Stomach (tissue), 9 donors: ENCODE measurements around the gene PKHD1. TPM values are rescaled to one million over a fixed set of nuclear protein-coding genes. Genes with fewer than 3 reads are reported as not detected.

Source experiments
- DNase-seq, 2 donors: peaks; one replicate each; pipeline versions ENCODE4 v3.0.0 to v3.0.0-alpha.2; 2013 to 2019
- H3K27ac ChIP-seq, 5 donors: fragments of 200-600 bp in 4 of 5; sonication (generic) in 4 of 5; one replicate each; pipeline ENCODE4 v1.5.1; 2013 to 2019; ENCODE audit warnings: mild to moderate bottlenecking in 1 of 5, moderate library complexity in 1 of 5
- H3K27me3 ChIP-seq, 3 donors: fragments of 200-600 bp; sonication (generic); one replicate each; pipeline ENCODE4 v1.5.1; 2017 to 2019; ENCODE audit warnings: mixed run types in 1 of 3
- H3K36me3 ChIP-seq, 4 donors: fragments of 200-600 bp; sonication (generic); 1 replicate in 3 of 4; 2 replicates in 1 of 4; pipeline ENCODE4 v1.5.1; 2016 to 2019
- H3K4me1 ChIP-seq, 4 donors: fragments of 200-600 bp; sonication (generic); one replicate each; pipeline ENCODE4 v1.5.1; 2016 to 2019
- H3K4me3 ChIP-seq, 4 donors: fragments of 200-600 bp; sonication (generic) in 3 of 4; one replicate each; pipeline ENCODE4 v1.5.1; 2016 to 2019; ENCODE audit warnings: mild to moderate bottlenecking in 1 of 4
- H3K9me3 ChIP-seq, 4 donors: fragments of 200-600 bp; sonication (generic); one replicate each; pipeline ENCODE4 v1.5.1; 2016 to 2019
- CTCF ChIP-seq, 7 experiments: fragments of 450-650 bp in 4 of 7; fragments of 200-600 bp in 3 of 7; sonication (generic) in 3 of 7; IDR thresholded peaks; one replicate each; pipeline ENCODE4 v1.5.1; 2016 to 2019; ENCODE audit warnings: antibody characterized with exemption in 7 of 7, control low read depth in 2 of 7, mild to moderate bottlenecking in 1 of 7
- EP300 ChIP-seq: sonication (generic); formaldehyde crosslinking; IDR thresholded peaks from one replicate; pipeline ENCODE4 v1.6.1; 2017; ENCODE audit warnings: antibody characterized with exemption
- POLR2A ChIP-seq, 4 donors: fragments of 450-650 bp; IDR thresholded peaks; one replicate each; pipeline ENCODE4 v1.6.1; 2016; ENCODE audit warnings: antibody characterized with exemption in 4 of 4, control low read depth in 2 of 4, mild to moderate bottlenecking in 1 of 4, moderate library complexity in 1 of 4
- POLR2AphosphoS5 ChIP-seq, 3 donors: sonication (generic); formaldehyde crosslinking; IDR thresholded peaks; one replicate each; pipeline ENCODE4 v1.6.1; 2016; ENCODE audit warnings: antibody characterized with exemption in 3 of 3
- WGBS, 5 donors: extraction: QIAGEN DNeasy Blood & Tissue Kit in 3 of 5; methylation state at CpG; one replicate each; pipeline versions ENCODE4 v1.1.5 to v1.1.7; 2013 to 2018; 5-methylcytosine and 5-hydroxymethylcytosine counted together
- intact Hi-C: fragments of 100-400 bp; cut with DNase I; formaldehyde crosslinking; loops from one replicate; pipeline ENCODE4 v1.15.1; 2023; ENCODE audit warnings: low total_unique reads
- polyA plus RNA-seq, 3 donors: library from polyadenylated mRNA; stranded (reverse); fragments of 200-250 nt; gene quantifications; one replicate each; pipeline ENCODE4 v1.2.3, GENCODE V29; 2013
- total RNA-seq, 5 donors: library from RNA; depleted of rRNA; stranded (reverse); fragments of >200 nt; gene quantifications; one replicate each; pipeline versions ENCODE4 v1.1.0 to v1.2.3, GENCODE V29; 2014 to 2016
- donor health status: healthy with polysubstance abuse.
- donor health status: Bipolar disorder and iron deficiency.
- donor health status: healthy.

Gene PKHD1
- total and polyA plus RNA-seq, 8 donors, result 0.19 to 19.2 (median 4.6) TPM; not detected in 2

GRCh38 chr6:52108128-52108527 lies 20.7 kb upstream of the PKHD1 start:
- Histone ChIP-seq H3K4me3 (no peak overlapping the region), H3K36me3 (no peaks in the 10 kb centered on the region), H3K27me3 (no peaks in the 10 kb centered on the region), H3K9me3 (no peaks in the 10 kb centered on the region), H3K4me1 (no peaks in the 10 kb centered on the region), H3K27ac (no peak overlapping the region)
- intact Hi-C loops, result no loop called here
- 62 to 74% (median 71%) methylated on average over 4 of the region's 4 CpGs for WGBS, 5 donors
- DNase-seq, result no peak
- TF ChIP-seq POLR2AphosphoS5 (IDR thresholded peaks at IDR 0.05), result no peak
- no peak for TF ChIP-seq CTCF (IDR thresholded peaks at IDR 0.05)
- TF ChIP-seq EP300, result no peak

- no peak for TF ChIP-seq EP300
- TF ChIP-seq POLR2AphosphoS5 (IDR thresholded peaks at IDR 0.05), result no peak
- no peak for TF ChIP-seq CTCF (IDR thresholded peaks at IDR 0.05)
- no peak for TF ChIP-seq POLR2A (IDR thresholded peaks at IDR 0.05)
- H3K27me3 ChIP-seq, result no peaks in the 10 kb centered on the region
- no peak overlapping the region for H3K4me3 ChIP-seq
- no peaks in the 10 kb centered on the region for H3K36me3 ChIP-seq
- intact Hi-C loops, result no loop called here
- DNase-seq, result no peak
- H3K27ac ChIP-seq, result no peak overlapping the region
- H3K4me1 ChIP-seq, result no peaks in the 10 kb centered on the region
- H3K9me3 ChIP-seq, result no peaks in the 10 kb centered on the region
These were observed 19.6 kb upstream of the PKHD1 start for GRCh38 chr6:52106994-52107393.

- intact Hi-C loops, result no loop called here
- no peaks in the 10 kb centered on the region for H3K9me3 ChIP-seq
- no peak overlapping the region for H3K4me3 ChIP-seq
- no peaks in the 10 kb centered on the region for H3K4me1 ChIP-seq
- H3K27ac ChIP-seq, result no peak overlapping the region
- WGBS, 5 donors, result 43 to 70% (median 58%) methylated on average over 4 of the region's 4 CpGs
- no peak for DNase-seq
- H3K36me3 ChIP-seq, result no peaks in the 10 kb centered on the region
- peaks cover 0 to 12% (median 0%) of the 10 kb centered on the region in 3 donors for H3K27me3 ChIP-seq
- TF ChIP-seq CTCF (IDR thresholded peaks at IDR 0.05) (no peak), POLR2AphosphoS5 (IDR thresholded peaks at IDR 0.05) (no peak), EP300 (no peak), POLR2A (IDR thresholded peaks at IDR 0.05) (no peak)
These were observed 17.6 kb upstream of the PKHD1 start for GRCh38 chr6:52104979-52105378.

- WGBS, 5 donors, result 75 to 85% (median 80%) methylated on average over 2 of the region's 2 CpGs
- intact Hi-C loops, result no loop called here
- TF ChIP-seq POLR2AphosphoS5 (IDR thresholded peaks at IDR 0.05) (no peak), POLR2A (IDR thresholded peaks at IDR 0.05) (no peak), CTCF (IDR thresholded peaks at IDR 0.05) (no peak), EP300 (no peak)
- Histone ChIP-seq H3K4me3 (no peak overlapping the region), H3K9me3 (no peaks in the 10 kb centered on the region), H3K27me3 (peaks cover 0 to 12% (median 0%) of the 10 kb centered on the region in 3 donors), H3K27ac (no peak overlapping the region), H3K36me3 (no peaks in the 10 kb centered on the region), H3K4me1 (no peaks in the 10 kb centered on the region)
- no peak for DNase-seq
These were observed 16.2 kb upstream of the PKHD1 start for GRCh38 chr6:52103623-52104022.
